ENCODE results near the gene GTPBP4.

Gene GTPBP4

GRCh38 chr10:974785-975074 lies 13.5 kb upstream of the GTPBP4 start:
- Histone ChIP-seq H3K36me3 (ENCODE audit: control insufficient read depth in 5 of 5, insufficient read depth in 5 of 5, low read length in 5 of 5) (no peaks in the 10 kb centered on the region), H3K27me3 (ENCODE audit: control insufficient read depth in 5 of 5, insufficient read depth in 4 of 5, low read length in 5 of 5) (no peaks in the 10 kb centered on the region), H3K4me1 (ENCODE audit: control insufficient read depth in 5 of 5, insufficient read depth in 5 of 5, low read length in 5 of 5) (peaks cover 4 to 24% (median 20%) of the 10 kb centered on the region in 5 donors), H3K9ac (ENCODE audit: low read length in 5 of 5) (no peak overlapping the region), H3K4me3 (ENCODE audit: low read depth in 1 of 5, low read length in 5 of 5) (no peak overlapping the region), H3K9me3 (ENCODE audit: control insufficient read depth in 5 of 5, low read length in 5 of 5) (peaks cover 0 to 19% (median 11%) of the 10 kb centered on the region in 5 donors), H3K27ac (ENCODE audit: low read depth, low read length) (no peak overlapping the region)

DNA sequence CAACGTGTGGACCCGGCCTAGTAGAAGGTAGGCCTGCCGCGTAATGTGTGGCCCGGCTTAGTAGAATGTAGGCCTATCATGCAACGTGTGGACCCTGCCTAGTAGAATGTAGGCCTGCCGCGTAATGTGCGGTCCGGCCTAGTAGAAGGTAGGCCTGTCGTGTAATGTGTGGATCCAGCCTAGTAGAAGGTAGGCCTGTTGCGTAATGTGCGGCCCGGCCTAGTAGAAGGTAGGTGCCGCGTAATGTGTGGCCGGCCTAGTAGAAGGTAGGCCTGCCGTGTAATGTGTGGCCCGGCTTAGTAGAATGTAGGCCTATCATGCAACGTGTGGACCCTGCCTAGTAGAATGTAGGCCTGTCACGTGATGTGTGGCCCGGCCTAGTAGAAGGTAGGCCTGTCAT lies 11.9 kb upstream of the GTPBP4 start:
- Histone ChIP-seq H3K27ac (ENCODE audit: low read depth, low read length) (no peak overlapping the region), H3K9ac (ENCODE audit: low read length in 5 of 5) (no peak overlapping the region), H3K4me1 (ENCODE audit: control insufficient read depth in 5 of 5, insufficient read depth in 5 of 5, low read length in 5 of 5) (peaks cover 0 to 20% (median 18%) of the 10 kb centered on the region in 5 donors), H3K27me3 (ENCODE audit: control insufficient read depth in 5 of 5, insufficient read depth in 4 of 5, low read length in 5 of 5) (no peaks in the 10 kb centered on the region), H3K9me3 (ENCODE audit: control insufficient read depth in 5 of 5, low read length in 5 of 5) (peaks cover 0 to 33% (median 17%) of the 10 kb centered on the region in 5 donors), H3K36me3 (ENCODE audit: control insufficient read depth in 5 of 5, insufficient read depth in 5 of 5, low read length in 5 of 5) (no peaks in the 10 kb centered on the region), H3K4me3 (ENCODE audit: low read depth in 1 of 5, low read length in 5 of 5) (no peak overlapping the region)

DNA sequence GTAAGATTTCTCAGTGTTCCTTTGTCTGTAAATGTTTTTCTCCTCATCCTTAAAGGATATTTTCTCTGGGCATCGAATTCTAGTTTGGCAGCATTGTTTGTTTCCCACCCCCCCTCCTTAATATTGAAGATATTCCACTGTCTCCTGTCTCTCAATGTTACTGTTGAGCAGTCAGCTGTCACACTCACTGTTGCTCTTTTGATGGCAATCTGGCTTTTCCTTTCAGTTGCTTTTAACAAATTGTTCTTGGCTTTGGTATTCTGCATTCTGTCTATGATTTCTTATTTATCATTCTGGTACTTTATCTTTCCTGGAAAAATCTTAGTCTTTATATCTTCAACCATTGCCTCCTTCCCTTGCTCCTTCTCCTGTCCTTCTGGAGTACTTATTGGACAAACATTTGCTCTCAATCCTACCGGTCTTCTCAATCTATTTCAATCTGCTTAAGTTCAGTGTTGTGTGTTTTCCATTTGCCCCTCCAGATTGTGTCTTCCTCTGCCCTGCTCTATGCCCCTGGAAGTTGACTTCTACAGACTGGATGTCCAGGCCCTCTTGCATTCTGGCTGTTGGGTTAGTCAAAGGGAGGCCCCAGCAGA lies 9.3 kb upstream of the GTPBP4 start:
- H3K9ac ChIP-seq (ENCODE audit: low read length in 5 of 5): no peak overlapping the region
- H3K9me3 ChIP-seq (ENCODE audit: control insufficient read depth in 5 of 5, low read length in 5 of 5): peaks cover 0 to 33% (median 17%) of the 10 kb centered on the region in 5 donors
- H3K4me1 ChIP-seq (ENCODE audit: control insufficient read depth in 5 of 5, insufficient read depth in 5 of 5, low read length in 5 of 5): peaks cover 0 to 24% (median 12%) of the 10 kb centered on the region in 5 donors
- H3K27ac ChIP-seq (ENCODE audit: low read depth, low read length): no peak overlapping the region
- H3K36me3 ChIP-seq (ENCODE audit: control insufficient read depth in 5 of 5, insufficient read depth in 5 of 5, low read length in 5 of 5): no peaks in the 10 kb centered on the region
- no peak overlapping the region for H3K4me3 ChIP-seq (ENCODE audit: low read depth in 1 of 5, low read length in 5 of 5)
- H3K27me3 ChIP-seq (ENCODE audit: control insufficient read depth in 5 of 5, insufficient read depth in 4 of 5, low read length in 5 of 5): no peaks in the 10 kb centered on the region

DNA sequence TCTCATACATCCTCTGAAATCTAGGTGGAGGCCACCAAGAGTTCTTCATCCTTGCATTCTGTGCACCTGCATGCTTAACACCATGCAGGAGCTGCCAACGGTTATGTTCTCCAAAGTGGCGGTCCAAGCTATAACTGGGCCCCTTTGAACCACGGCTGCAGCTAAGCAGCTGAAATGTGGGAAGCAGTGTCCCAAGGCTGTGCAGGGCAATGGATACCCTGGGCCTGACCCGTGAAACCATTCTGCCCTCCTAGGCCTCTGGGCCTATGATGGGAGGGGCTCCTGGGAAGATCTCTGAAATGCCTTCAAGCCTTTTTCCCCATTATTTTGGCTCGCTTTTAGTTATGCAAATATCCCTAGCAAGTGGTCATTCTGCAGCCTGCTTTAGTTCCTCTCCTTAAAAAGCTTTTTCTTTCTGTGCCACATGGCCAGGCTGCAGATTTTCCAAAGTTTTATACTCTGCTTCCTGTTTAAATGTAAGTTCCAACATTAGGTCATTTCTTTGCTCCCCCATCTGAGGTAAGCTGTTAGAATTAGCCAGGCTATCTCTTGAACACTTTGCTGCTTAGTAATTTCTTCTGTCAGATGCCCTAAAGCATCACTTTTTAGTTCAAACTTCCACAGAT lies 7.7 kb upstream of the GTPBP4 start:
- H3K27me3 ChIP-seq (ENCODE audit: control insufficient read depth in 5 of 5, insufficient read depth in 4 of 5, low read length in 5 of 5): no peaks in the 10 kb centered on the region
- H3K4me1 ChIP-seq (ENCODE audit: control insufficient read depth in 5 of 5, insufficient read depth in 5 of 5, low read length in 5 of 5): peaks cover 0 to 24% (median 12%) of the 10 kb centered on the region in 5 donors
- H3K27ac ChIP-seq (ENCODE audit: low read depth, low read length): no peak overlapping the region
- no peak overlapping the region for H3K9ac ChIP-seq (ENCODE audit: low read length in 5 of 5)
- H3K9me3 ChIP-seq (ENCODE audit: control insufficient read depth in 5 of 5, low read length in 5 of 5): peaks cover 0 to 33% (median 17%) of the 10 kb centered on the region in 5 donors
- peak overlapping the region in 1 of 5 donors; percentile 29 for H3K4me3 ChIP-seq (ENCODE audit: low read depth in 1 of 5, low read length in 5 of 5)
- H3K36me3 ChIP-seq (ENCODE audit: control insufficient read depth in 5 of 5, insufficient read depth in 5 of 5, low read length in 5 of 5): no peaks in the 10 kb centered on the region

DNA sequence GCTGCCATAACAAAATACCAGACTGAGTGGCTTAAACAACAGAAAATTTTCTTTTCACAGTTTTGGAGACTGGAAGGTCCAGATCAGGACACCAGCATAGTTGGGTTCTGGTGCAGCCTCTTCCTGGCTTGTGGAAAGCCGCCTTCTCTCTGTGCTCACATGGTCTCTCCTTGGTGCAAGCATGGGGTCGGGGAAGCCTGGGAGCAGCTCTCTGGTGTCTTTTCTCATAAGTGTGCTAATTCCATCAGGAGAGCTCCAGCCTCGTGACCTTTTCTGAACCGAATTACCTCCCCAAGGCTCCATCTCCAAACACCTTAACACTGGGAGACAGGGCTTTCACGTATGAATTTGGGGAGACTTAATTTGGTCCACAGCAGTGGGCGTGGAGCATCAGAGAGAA lies 4.8 kb upstream of the GTPBP4 start:
- H3K27me3 ChIP-seq (ENCODE audit: control insufficient read depth in 5 of 5, insufficient read depth in 4 of 5, low read length in 5 of 5): no peaks in the 10 kb centered on the region
- H3K9ac ChIP-seq (ENCODE audit: low read length in 5 of 5): no peak overlapping the region
- H3K4me3 ChIP-seq (ENCODE audit: low read depth in 1 of 5, low read length in 5 of 5): no peak overlapping the region
- no peak overlapping the region for H3K27ac ChIP-seq (ENCODE audit: low read depth, low read length)
- H3K36me3 ChIP-seq (ENCODE audit: control insufficient read depth in 5 of 5, insufficient read depth in 5 of 5, low read length in 5 of 5): no peaks in the 10 kb centered on the region
- peaks cover 4 to 38% (median 27%) of the 10 kb centered on the region in 5 donors for H3K4me1 ChIP-seq (ENCODE audit: control insufficient read depth in 5 of 5, insufficient read depth in 5 of 5, low read length in 5 of 5)
- H3K9me3 ChIP-seq (ENCODE audit: control insufficient read depth in 5 of 5, low read length in 5 of 5): peaks cover 0 to 27% (median 17%) of the 10 kb centered on the region in 5 donors

- Histone ChIP-seq H3K4me1 (ENCODE audit: control insufficient read depth in 5 of 5, insufficient read depth in 5 of 5, low read length in 5 of 5) (peaks cover 4 to 43% (median 34%) of the 10 kb centered on the region in 5 donors), H3K27me3 (ENCODE audit: control insufficient read depth in 5 of 5, insufficient read depth in 4 of 5, low read length in 5 of 5) (no peaks in the 10 kb centered on the region), H3K27ac (ENCODE audit: low read depth, low read length) (no peak overlapping the region), H3K4me3 (ENCODE audit: low read depth in 1 of 5, low read length in 5 of 5) (no peak overlapping the region), H3K9ac (ENCODE audit: low read length in 5 of 5) (no peak overlapping the region), H3K9me3 (ENCODE audit: control insufficient read depth in 5 of 5, low read length in 5 of 5) (peaks cover 0 to 20% (median 11%) of the 10 kb centered on the region in 5 donors), H3K36me3 (ENCODE audit: control insufficient read depth in 5 of 5, insufficient read depth in 5 of 5, low read length in 5 of 5) (no peaks in the 10 kb centered on the region)
These were observed 4.1 kb upstream of the GTPBP4 start for GRCh38 chr10:983971-984655.

- Histone ChIP-seq H3K4me1 (ENCODE audit: control insufficient read depth in 5 of 5, insufficient read depth in 5 of 5, low read length in 5 of 5) (peaks cover 4 to 51% (median 39%) of the 10 kb centered on the region in 5 donors), H3K9ac (ENCODE audit: low read length in 5 of 5) (no peak overlapping the region)
These were observed 2.9 kb upstream of the GTPBP4 start for GRCh38 chr10:985361-985760.

GRCh38 chr10:986137-986825 lies 2.0 kb upstream of the GTPBP4 start:
- Histone ChIP-seq H3K9me3 (ENCODE audit: control insufficient read depth in 5 of 5, low read length in 5 of 5) (no peaks in the 10 kb centered on the region), H3K27ac (ENCODE audit: low read depth, low read length) (peak overlapping the region; percentile 95), H3K4me1 (ENCODE audit: control insufficient read depth in 5 of 5, insufficient read depth in 5 of 5, low read length in 5 of 5) (peaks cover 4 to 47% (median 30%) of the 10 kb centered on the region in 5 donors), H3K4me3 (ENCODE audit: low read depth in 1 of 5, low read length in 5 of 5) (no peak overlapping the region), H3K27me3 (ENCODE audit: control insufficient read depth in 5 of 5, insufficient read depth in 4 of 5, low read length in 5 of 5) (no peaks in the 10 kb centered on the region), H3K36me3 (ENCODE audit: control insufficient read depth in 5 of 5, insufficient read depth in 5 of 5, low read length in 5 of 5) (peaks cover 0 to 4% (median 2%) of the 10 kb centered on the region in 5 donors), H3K9ac (ENCODE audit: low read length in 5 of 5) (no peak overlapping the region)

More at GRCh38 chr10:985361-985760, 2.9 kb upstream of the GTPBP4 start:
- Histone ChIP-seq H3K4me3 (ENCODE audit: low read depth in 1 of 5, low read length in 5 of 5) (no peak overlapping the region), H3K36me3 (ENCODE audit: control insufficient read depth in 5 of 5, insufficient read depth in 5 of 5, low read length in 5 of 5) (no peaks in the 10 kb centered on the region), H3K27me3 (ENCODE audit: control insufficient read depth in 5 of 5, insufficient read depth in 4 of 5, low read length in 5 of 5) (no peaks in the 10 kb centered on the region), H3K27ac (ENCODE audit: low read depth, low read length) (no peak overlapping the region), H3K9me3 (ENCODE audit: control insufficient read depth in 5 of 5, low read length in 5 of 5) (peaks cover 0 to 8% (median 3%) of the 10 kb centered on the region in 5 donors)

DNA sequence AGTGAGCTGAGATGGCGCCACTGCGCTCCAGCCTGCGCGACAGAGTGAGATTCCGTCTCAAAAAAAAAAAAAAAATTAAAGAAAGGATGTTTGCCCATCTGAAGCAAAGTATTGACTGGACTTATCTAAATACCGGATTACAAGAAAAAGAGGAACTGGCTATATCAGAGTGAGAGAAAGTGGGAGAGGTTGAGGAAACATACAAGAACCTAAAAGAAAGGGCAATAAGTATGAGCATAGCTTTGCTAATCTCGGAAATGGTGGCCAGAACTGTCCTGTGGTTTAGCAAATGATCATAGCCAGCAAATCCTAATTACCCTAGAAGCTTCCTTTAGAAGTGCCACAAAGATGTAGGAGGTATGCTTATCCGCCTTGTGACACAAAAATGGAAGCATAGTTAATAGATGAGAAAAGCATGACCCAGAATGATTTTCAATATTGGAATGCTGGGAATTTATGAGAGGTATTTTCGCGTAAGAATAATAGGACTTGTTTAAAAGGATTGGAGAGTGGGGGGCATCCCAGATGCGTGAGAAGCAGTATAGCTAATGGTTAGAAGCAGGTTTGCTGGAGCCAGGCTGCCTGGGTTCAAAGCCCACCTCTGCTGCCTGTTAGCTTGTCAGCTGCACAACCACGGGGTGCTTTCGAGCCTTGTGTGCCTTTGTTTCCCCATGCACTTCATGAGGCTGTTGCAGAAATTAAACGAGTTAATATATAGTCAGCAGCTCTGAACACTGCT lies 1.2 kb upstream of the GTPBP4 start:
- H3K9ac ChIP-seq (ENCODE audit: low read length in 5 of 5): peak overlapping the region; percentile 73 to 98 (median 96)
- H3K4me3 ChIP-seq (ENCODE audit: low read depth in 1 of 5, low read length in 5 of 5): peak overlapping the region; percentile 86 to 93 (median 92)
- no peaks in the 10 kb centered on the region for H3K27me3 ChIP-seq (ENCODE audit: control insufficient read depth in 5 of 5, insufficient read depth in 4 of 5, low read length in 5 of 5)
- peak overlapping the region; percentile 95 for H3K27ac ChIP-seq (ENCODE audit: low read depth, low read length)
- H3K9me3 ChIP-seq (ENCODE audit: control insufficient read depth in 5 of 5, low read length in 5 of 5): no peaks in the 10 kb centered on the region
- H3K36me3 ChIP-seq (ENCODE audit: control insufficient read depth in 5 of 5, insufficient read depth in 5 of 5, low read length in 5 of 5): peaks cover 0 to 4% (median 2%) of the 10 kb centered on the region in 5 donors
- H3K4me1 ChIP-seq (ENCODE audit: control insufficient read depth in 5 of 5, insufficient read depth in 5 of 5, low read length in 5 of 5): peaks cover 4 to 43% (median 30%) of the 10 kb centered on the region in 5 donors

All from subcutaneous abdominal adipose tissue (tissue), 5 donors.